Mesendoderm (in vitro differentiated cells): ENCODE data around the gene PHF24. TPM values are rescaled to one million over a fixed set of nuclear protein-coding genes. Genes with fewer than 3 reads are reported as not detected.
"Not testable (repeated sequence)": the region's sequence is repeated elsewhere in the genome, so short reads cannot be mapped to it uniquely, and the experiment has no call there.

Experiments
- DNase-seq: peaks from one replicate; pipeline ENCODE4 v3.0.0; 2013
- H2AK5ac ChIP-seq: 2 replicates; pipeline ENCODE4 v1.6.1; 2013; ENCODE audit warnings: low read length, inconsistent platforms
- H2BK120ac ChIP-seq: 2 replicates; pipeline ENCODE4 v1.6.1; 2013; ENCODE audit warnings: low read depth, mild to moderate bottlenecking, low read length, moderate library complexity, mixed read lengths
- H2BK15ac ChIP-seq: replicated peaks from 2 replicates; pipeline ENCODE4 v1.6.1; 2013; ENCODE audit warnings: low read depth, mild to moderate bottlenecking, moderate library complexity
- H2BK5ac ChIP-seq: 2 replicates; pipeline ENCODE4 v1.6.1; 2013; ENCODE audit warnings: low read length, inconsistent platforms
- H3K18ac ChIP-seq: 2 replicates; pipeline ENCODE4 v1.6.1; 2013; ENCODE audit warnings: mild to moderate bottlenecking, low read length, mixed read lengths
- H3K23ac ChIP-seq: one replicate; pipeline ENCODE4 v1.6.1; 2013; ENCODE audit warnings: low read length
- H3K27ac ChIP-seq: 2 replicates; pipeline ENCODE4 v1.5.1; 2013; ENCODE audit warnings: low read depth, mild to moderate bottlenecking, inconsistent platforms, low read length, moderate library complexity
- H3K27me3 ChIP-seq: 2 replicates; pipeline ENCODE4 v1.6.1; 2013; ENCODE audit warnings: low read length, control low read depth, mild to moderate bottlenecking, inconsistent platforms; ENCODE audit not compliant: insufficient read depth, poor library complexity
- H3K36me3 ChIP-seq: 2 replicates; pipeline ENCODE4 v1.6.1; 2013; ENCODE audit warnings: low read length, inconsistent platforms; ENCODE audit not compliant: control insufficient read depth, insufficient read depth
- H3K4ac ChIP-seq: one replicate; pipeline ENCODE4 v1.6.1; 2013; ENCODE audit warnings: low read depth, mild to moderate bottlenecking, low read length, moderate library complexity
- H3K4me1 ChIP-seq: 2 replicates; pipeline ENCODE4 v1.6.1; 2013; ENCODE audit warnings: low read depth, low read length, inconsistent platforms; ENCODE audit not compliant: control insufficient read depth
- H3K4me2 ChIP-seq: 2 replicates; pipeline ENCODE4 v1.6.1; 2013; ENCODE audit warnings: low read length
- H3K4me3 ChIP-seq: 2 replicates; pipeline ENCODE4 v1.5.1; 2013; ENCODE audit warnings: mild to moderate bottlenecking, low read length
- H3K56ac ChIP-seq: one replicate; pipeline ENCODE4 v1.6.1; 2013; ENCODE audit warnings: low read length
- H3K79me1 ChIP-seq: 2 replicates; pipeline ENCODE4 v1.6.1; 2013; ENCODE audit warnings: low read length, inconsistent platforms
- H3K79me2 ChIP-seq: 2 replicates; pipeline ENCODE4 v1.6.1; 2013; ENCODE audit warnings: mild to moderate bottlenecking, low read length; ENCODE audit not compliant: control insufficient read depth, insufficient read depth
- H3K9ac ChIP-seq: 2 replicates; pipeline ENCODE4 v1.6.1; 2013; ENCODE audit warnings: low read length, inconsistent platforms
- H4K5ac ChIP-seq: one replicate; pipeline ENCODE4 v1.6.1; 2013; ENCODE audit warnings: low read length
- H4K8ac ChIP-seq: one replicate; pipeline ENCODE4 v1.6.1; 2013; ENCODE audit warnings: low read depth, mild to moderate bottlenecking, control low read depth, low read length, moderate library complexity
- WGBS: extraction: QIAGEN DNeasy Blood & Tissue Kit; methylation state at CpG from one replicate; pipeline ENCODE4 v1.1.7; 2013; ENCODE audit warnings: low lambda C conversion rate, missing lambda C conversion rate; ENCODE audit not compliant: insufficient coverage; ENCODE audit errors: extremely low coverage; 5-methylcytosine and 5-hydroxymethylcytosine counted together
- polyA plus RNA-seq, 2 experiments: library from polyadenylated mRNA; stranded (reverse); fragments of 200-250 nt; gene quantifications; one replicate each; pipeline ENCODE4 v1.2.3, GENCODE V29; 2013

The PHF24 gene
- polyA plus RNA-seq (2013, experiment 1 of 2), result 0.11 TPM
- 0.11 TPM for polyA plus RNA-seq (2013, experiment 2 of 2)

- DNase-seq, result peak; percentile 14
- H4K5ac ChIP-seq, result no peak within 1 kb of the TSS
- H3K4ac ChIP-seq, result peak within 1 kb of the TSS; percentile 27
- peak within 1 kb of the TSS; percentile 38 for H3K4me2 ChIP-seq
- H3K27ac ChIP-seq, result no peak within 1 kb of the TSS
- no peak within 1 kb of the TSS for H2BK15ac ChIP-seq
- H3K27me3 ChIP-seq, result peaks cover 10% of the 10 kb centered on the region
- no peak within 1 kb of the TSS for H4K8ac ChIP-seq
- no peaks in the 10 kb centered on the region for H3K36me3 ChIP-seq
- no peak within 1 kb of the TSS for H2BK120ac ChIP-seq
- no peaks in the 10 kb centered on the region for H3K79me2 ChIP-seq
- no CpG with 5 or more reads among the region's 116 CpGs for WGBS
- H2BK5ac ChIP-seq, result no peak within 1 kb of the TSS
- no peaks in the 10 kb centered on the region for H3K79me1 ChIP-seq
- peak within 1 kb of the TSS; percentile 16 for H3K9ac ChIP-seq
- no peak within 1 kb of the TSS for H3K4me3 ChIP-seq
- H3K4me1 ChIP-seq, result peaks cover 1% of the 10 kb centered on the region
- H3K23ac ChIP-seq, result no peak within 1 kb of the TSS
- H3K56ac ChIP-seq, result peak within 1 kb of the TSS; percentile 49
- H3K18ac ChIP-seq, result peak within 1 kb of the TSS; percentile 43
- no peak within 1 kb of the TSS for H2AK5ac ChIP-seq
Measured at GRCh38 chr9:34957492-34958410, at the start of gene PHF24. TSS of gene PHF24 (plus strand) at chr9:34958285. CDS start at chr9:34971299, 13,014 bp downstream.

GRCh38 chr9:34927061-34927460 lies 31.0 kb upstream of the PHF24 start:
- Histone ChIP-seq H3K79me1 (no peaks in the 10 kb centered on the region), H3K27ac (no peak overlapping the region), H3K79me2 (no peaks in the 10 kb centered on the region), H3K27me3 (no peaks in the 10 kb centered on the region), H3K56ac (no peak overlapping the region), H3K36me3 (no peaks in the 10 kb centered on the region), H3K4me3 (no peak overlapping the region), H3K23ac (no peak overlapping the region), H3K4me1 (no peaks in the 10 kb centered on the region), H3K4ac (no peak overlapping the region), H2AK5ac (no peak overlapping the region), H2BK15ac (no peak overlapping the region), H4K8ac (no peak overlapping the region), H2BK120ac (no peak overlapping the region), H3K4me2 (no peak overlapping the region), H3K9ac (no peak overlapping the region), H3K18ac (no peak overlapping the region), H4K5ac (no peak overlapping the region), H2BK5ac (no peak overlapping the region)
- no CpG with 5 or more reads among the region's 4 CpGs for WGBS
- DNase-seq, result no peak

- Histone ChIP-seq H3K27me3 (no peaks in the 10 kb centered on the region), H3K4me3 (no peak overlapping the region), H3K79me1 (no peaks in the 10 kb centered on the region), H4K5ac (no peak overlapping the region), H3K23ac (no peak overlapping the region), H3K4me1 (no peaks in the 10 kb centered on the region), H2BK5ac (no peak overlapping the region), H3K36me3 (no peaks in the 10 kb centered on the region), H2AK5ac (no peak overlapping the region), H3K4ac (no peak overlapping the region), H3K4me2 (no peak overlapping the region), H3K79me2 (no peaks in the 10 kb centered on the region), H3K27ac (no peak overlapping the region), H2BK120ac (no peak overlapping the region), H2BK15ac (no peak overlapping the region), H3K56ac (peak overlapping the region; percentile 7), H3K9ac (no peak overlapping the region), H4K8ac (no peak overlapping the region), H3K18ac (no peak overlapping the region)
- DNase-seq, result no peak
- no CpG with 5 or more reads among the region's 1 CpG for WGBS
Measured at GRCh38 chr9:34928921-34929320, 29.2 kb upstream of the PHF24 start.

- H3K36me3 ChIP-seq, result no peaks in the 10 kb centered on the region
- no peak overlapping the region for H2BK15ac ChIP-seq
- no peak overlapping the region for H3K4ac ChIP-seq
- no peaks in the 10 kb centered on the region for H3K79me2 ChIP-seq
- no peak overlapping the region for H2BK120ac ChIP-seq
- H2AK5ac ChIP-seq, result no peak overlapping the region
- H4K8ac ChIP-seq, result no peak overlapping the region
- H3K27ac ChIP-seq, result no peak overlapping the region
- no peak overlapping the region for H4K5ac ChIP-seq
- H3K23ac ChIP-seq, result no peak overlapping the region
- WGBS, result no CpG with 5 or more reads among the region's 7 CpGs
- no peak overlapping the region for H3K4me3 ChIP-seq
- H3K56ac ChIP-seq, result no peak overlapping the region
- no peaks in the 10 kb centered on the region for H3K27me3 ChIP-seq
- H3K9ac ChIP-seq, result no peak overlapping the region
- H3K18ac ChIP-seq, result no peak overlapping the region
- no peaks in the 10 kb centered on the region for H3K4me1 ChIP-seq
- no peak overlapping the region for H3K4me2 ChIP-seq
- peak; percentile 70 for DNase-seq
- H3K79me1 ChIP-seq, result no peaks in the 10 kb centered on the region
- no peak overlapping the region for H2BK5ac ChIP-seq
Measured at GRCh38 chr9:34929506-34930102, 28.5 kb upstream of the PHF24 start.

GRCh38 chr9:34939989-34940388 lies 18.1 kb upstream of the PHF24 start:
- H3K27me3 ChIP-seq, result not testable (repeated sequence)
- peak; percentile 50 for DNase-seq

More at GRCh38 chr9:34939989-34940388, 18.1 kb upstream of the PHF24 start:
- not testable (repeated sequence) for H2BK120ac ChIP-seq, H3K27ac ChIP-seq, H3K4ac ChIP-seq, H3K4me1 ChIP-seq, H2AK5ac ChIP-seq, H3K18ac ChIP-seq, H3K79me2 ChIP-seq, H3K9ac ChIP-seq, H3K56ac ChIP-seq, H2BK15ac ChIP-seq, H2BK5ac ChIP-seq, H3K79me1 ChIP-seq, H3K23ac ChIP-seq, H3K4me3 ChIP-seq, H4K8ac ChIP-seq, H3K4me2 ChIP-seq, H4K5ac ChIP-seq, H3K36me3 ChIP-seq
